SK-N-MC (cell line): ENCODE measurements around the gene CFAP20DC.
"Not testable (repeated sequence)": the region's sequence is repeated elsewhere in the genome, so short reads cannot be mapped to it uniquely, and the experiment has no call there.

Source experiments
- EZH2 ChIP-seq: fragments of 200-600 bp; sonication (generic); IDR thresholded peaks from one replicate; pipeline ENCODE4 v1.6.1; 2017; ENCODE audit warnings: antibody characterized with exemption
- FOXP2 ChIP-seq: optimal IDR thresholded peaks from 2 replicates; pipeline ENCODE3; 2011; ENCODE audit warnings: mild to moderate bottlenecking, moderate library complexity; ENCODE audit not compliant: insufficient read depth; ENCODE audit errors: extremely low read length, control extremely low read depth
- POLR2AphosphoS5 ChIP-seq: IDR thresholded peaks from 2 replicates; pipeline ENCODE4 v1.6.1; 2012; ENCODE audit warnings: mild to moderate bottlenecking, low read depth, low read length, borderline replicate concordance

GRCh38 chr3:58704304-58704703, 345.5 kb downstream of the CFAP20DC start:
- TF ChIP-seq EZH2, POLR2AphosphoS5, FOXP2: not testable (repeated sequence)
